GM23338 (cell line): Measurements from ENCODE around the gene CISH. TPM values are rescaled to one million over a fixed set of nuclear protein-coding genes. Genes with fewer than 3 reads are reported as not detected.
A peak's percentile ranks its signal among the peaks of the same experiment; 100 is the strongest.

Experiments used
- ATAC-seq: fragments of 200-7000 bp; cut with Tn5 transposase; 3 replicates; pipeline ENCODE4 v1.9.1; 2020
- DNase-seq: peaks from one replicate; pipeline ENCODE4 v3.0.0-alpha.2; 2015; ENCODE audit warnings: low spot score
- H2AFZ ChIP-seq: fragments of 200-600 bp; sonication (generic); 2 replicates; pipeline ENCODE4 v1.8.0; 2016; ENCODE audit warnings: antibody characterized with exemption, mild to moderate bottlenecking, moderate library complexity
- H3F3A ChIP-seq: fragments of 200-600 bp; sonication (generic); replicated peaks from 2 replicates; pipeline ENCODE4 v1.8.0; 2017; ENCODE audit warnings: antibody characterized with exemption, mixed run types, low read depth
- H3K27ac ChIP-seq: fragments of 200-600 bp; sonication (generic); 2 replicates; pipeline ENCODE4 v1.6.1; 2016; ENCODE audit warnings: low read depth
- H3K27me3 ChIP-seq: fragments of 200-600 bp; sonication (generic); 2 replicates; pipeline ENCODE4 v1.8.0; 2016; ENCODE audit warnings: mild to moderate bottlenecking, mixed run types, moderate library complexity; ENCODE audit not compliant: insufficient read depth
- H3K36me3 ChIP-seq: fragments of 200-600 bp; sonication (generic); 2 replicates; pipeline ENCODE4 v1.8.0; 2016; ENCODE audit warnings: mild to moderate bottlenecking; ENCODE audit not compliant: insufficient read depth
- H3K4me1 ChIP-seq: fragments of 200-600 bp; sonication (generic); 2 replicates; pipeline ENCODE4 v1.8.0; 2016; ENCODE audit warnings: mild to moderate bottlenecking, moderate library complexity; ENCODE audit not compliant: insufficient read depth
- H3K4me2 ChIP-seq: fragments of 200-600 bp; sonication (generic); 2 replicates; pipeline ENCODE4 v1.7.1; 2017; ENCODE audit warnings: mixed run types
- H3K4me3 ChIP-seq: fragments of 200-600 bp; sonication (generic); 2 replicates; pipeline ENCODE4 v1.6.1; 2016; ENCODE audit warnings: mixed run types
- H3K79me2 ChIP-seq: fragments of 200-600 bp; sonication (generic); replicated peaks from 2 replicates; pipeline ENCODE4 v1.8.0; 2017; ENCODE audit warnings: mild to moderate bottlenecking; ENCODE audit not compliant: insufficient read depth
- H3K9me2 ChIP-seq: fragments of 200-600 bp; sonication (generic); 2 replicates; pipeline ENCODE4 v1.8.0; 2017; ENCODE audit not compliant: insufficient read depth
- H4K20me1 ChIP-seq: fragments of 200-600 bp; sonication (generic); replicated peaks from 2 replicates; pipeline ENCODE4 v1.8.0; 2017; ENCODE audit warnings: mild to moderate bottlenecking; ENCODE audit not compliant: insufficient read depth
- H3K27ac Mint-ChIP-seq: 2 replicates; pipeline ENCODE4 v1.8.0; 2020; ENCODE audit warnings: inconsistent platforms, mild to moderate bottlenecking, moderate library complexity, mixed read lengths
- H3K27me3 Mint-ChIP-seq: 3 replicates; pipeline ENCODE4 v1.8.0; 2022; ENCODE audit warnings: low read depth, mild to moderate bottlenecking, moderate library complexity, mixed read lengths, inconsistent platforms; ENCODE audit not compliant: insufficient read depth, poor library complexity
- H3K36me3 Mint-ChIP-seq: 3 replicates; pipeline ENCODE4 v1.8.0; 2021; ENCODE audit warnings: low read depth, mild to moderate bottlenecking, inconsistent platforms, moderate library complexity, mixed read lengths
- H3K4me1 Mint-ChIP-seq: 3 replicates; pipeline ENCODE4 v1.8.0; 2020; ENCODE audit warnings: mild to moderate bottlenecking, inconsistent platforms, mixed read lengths
- H3K4me3 Mint-ChIP-seq: 3 replicates; pipeline ENCODE4 v1.8.0; 2021; ENCODE audit warnings: moderate library complexity, mild to moderate bottlenecking, inconsistent platforms, mixed read lengths
- H3K9me3 Mint-ChIP-seq: 3 replicates; pipeline ENCODE4 v1.8.0; 2020; ENCODE audit warnings: moderate library complexity, mild to moderate bottlenecking, inconsistent platforms, mixed read lengths
- EZH2 ChIP-seq: fragments of 200-600 bp; sonication (generic); IDR thresholded peaks from one replicate; pipeline ENCODE4 v1.8.0; 2017; ENCODE audit warnings: antibody characterized with exemption, mild to moderate bottlenecking, low read depth; ENCODE audit not compliant: unreplicated experiment
- EZH2phosphoT487 ChIP-seq: fragments of 200-600 bp; sonication (generic); IDR thresholded peaks from one replicate; pipeline ENCODE4 v1.8.1; 2018; ENCODE audit warnings: antibody characterized with exemption; ENCODE audit not compliant: unreplicated experiment
- NANOG ChIP-seq: IDR thresholded peaks from 2 replicates; pipeline ENCODE4 v1.6.1; 2016; ENCODE audit warnings: antibody characterized with exemption, borderline replicate concordance
- POLR2AphosphoS5 ChIP-seq: IDR thresholded peaks from 2 replicates; pipeline ENCODE4 v1.6.1; 2016; ENCODE audit warnings: antibody characterized with exemption, low read depth
- REST ChIP-seq: IDR thresholded peaks from one replicate; pipeline ENCODE4 v1.6.1; 2018; ENCODE audit warnings: antibody characterized with exemption; ENCODE audit not compliant: unreplicated experiment
- STAT1 ChIP-seq: IDR thresholded peaks from one replicate; pipeline ENCODE4 v1.6.1; 2016; ENCODE audit warnings: antibody characterized with exemption; ENCODE audit not compliant: unreplicated experiment
- ZNF331 ChIP-seq: fragments of 250-450 bp; sonication (Bioruptor Pico); IDR thresholded peaks from 2 replicates; pipeline ENCODE4 v1.5.0; 2020; ENCODE audit warnings: low read depth, mild to moderate bottlenecking, moderate library complexity
- ZNF462 ChIP-seq: fragments of 250-450 bp; sonication (Bioruptor Pico); IDR thresholded peaks from 2 replicates; pipeline ENCODE4 v1.5.0; 2020; ENCODE audit warnings: mild to moderate bottlenecking, moderate library complexity
- polyA plus RNA-seq: library from polyadenylated mRNA; unstranded; fragments of >200 nt; fragmentation: Nextera tagmentation; extraction: Ambion mirVana; gene quantifications from 2 replicates; pipeline ENCODE4 v1.2.1, GENCODE V29; 2016
- total RNA-seq: library from RNA; depleted of rRNA; stranded (reverse); fragments of >200 nt; shearing (Covaris generic); gene quantifications from 2 replicates; pipeline ENCODE4 v1.2.3, GENCODE V29; 2014

The CISH gene
- total and polyA plus RNA-seq, 2 experiments from 2014 or later, result 2.1 to 3.6 TPM

- Histone ChIP-seq H3K4me1 (peaks cover 13% of the 10 kb centered on the region), H4K20me1 (no peaks in the 10 kb centered on the region), H3F3A (0 out of 2 replicates have a peak, but pooled peaks cover 5% of the 10 kb centered on the region), H2AFZ (no peak overlapping the region), H3K36me3 (no peaks in the 10 kb centered on the region), H3K4me3 (no peak overlapping the region), H3K9me2 (no peaks in the 10 kb centered on the region), H3K27ac (no peak overlapping the region), H3K4me2 (no peak overlapping the region), H3K27me3 (no peaks in the 10 kb centered on the region), H3K79me2 (no peaks in the 10 kb centered on the region)
- Mint-ChIP-seq H3K36me3 (peaks cover 2% of the 10 kb centered on the region; the same call in 1 of the 3 replicates), H3K27me3 (peaks cover 7% of the 10 kb centered on the region), H3K27ac (no peak overlapping the region), H3K9me3 (no peaks in the 10 kb centered on the region), H3K4me1 (peaks cover 29% of the 10 kb centered on the region), H3K4me3 (no peak overlapping the region)
- DNase-seq (peak; percentile 22), ATAC-seq (no peak; the same call in 2 of the 3 replicates)
- no peak for TF ChIP-seq ZNF331 (CRISPR knock-in tag)
- TF ChIP-seq POLR2AphosphoS5, result no peak
- TF ChIP-seq EZH2, result no peak
- no peak for TF ChIP-seq STAT1
- TF ChIP-seq REST, result no peak
- no peak for TF ChIP-seq ZNF462 (CRISPR knock-in tag)
- TF ChIP-seq EZH2phosphoT487, result no peak
- TF ChIP-seq NANOG, result no peak
Measured at GRCh38 chr3:50651445-50651844, 39.9 kb upstream of the CISH start.
